ENCODE results near the gene ALPK1.
"Not testable (repeated sequence)": the region's sequence is repeated elsewhere in the genome, so short reads cannot be mapped to it uniquely, and the experiment has no call there.

The ALPK1 gene

DNA sequence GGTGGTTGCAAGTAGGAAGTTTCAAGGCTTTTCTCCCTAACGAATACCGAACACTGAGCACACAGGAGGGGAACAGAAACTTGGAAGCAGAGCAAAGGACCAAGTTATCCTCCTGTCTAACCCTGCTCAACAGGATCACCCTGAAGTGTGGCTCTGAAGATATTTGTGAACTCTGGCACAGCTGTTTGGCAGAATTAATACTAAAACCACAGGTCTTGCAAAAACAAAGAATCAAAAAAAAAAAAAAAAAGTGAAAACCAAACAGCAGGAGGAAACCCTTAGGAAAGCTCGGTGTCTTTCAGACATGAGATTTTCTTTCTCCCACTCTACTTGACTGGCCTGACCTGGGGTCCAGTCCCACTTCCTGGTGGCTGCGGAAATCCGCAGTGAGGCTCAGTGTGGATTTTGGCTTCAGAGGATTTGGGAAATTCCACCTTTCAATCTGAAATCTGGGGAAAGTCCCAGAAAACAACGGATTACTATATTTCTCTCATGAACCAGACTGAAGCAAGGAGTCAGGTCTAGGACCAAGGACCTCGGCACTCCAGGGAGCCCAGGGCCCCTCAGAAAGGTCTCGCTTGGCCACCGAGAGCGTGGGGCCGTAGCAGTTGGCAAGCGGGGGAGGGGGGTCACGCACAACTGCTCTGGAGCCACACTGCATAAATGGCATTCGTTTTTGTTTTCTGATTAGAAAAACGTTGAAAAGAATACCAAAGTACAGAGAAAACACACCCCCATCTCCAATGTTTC is 12.3 kb upstream of the ALPK1 start:
- peak; percentile 21 for DNase-seq (ENCODE audit: low spot score)

DNA sequence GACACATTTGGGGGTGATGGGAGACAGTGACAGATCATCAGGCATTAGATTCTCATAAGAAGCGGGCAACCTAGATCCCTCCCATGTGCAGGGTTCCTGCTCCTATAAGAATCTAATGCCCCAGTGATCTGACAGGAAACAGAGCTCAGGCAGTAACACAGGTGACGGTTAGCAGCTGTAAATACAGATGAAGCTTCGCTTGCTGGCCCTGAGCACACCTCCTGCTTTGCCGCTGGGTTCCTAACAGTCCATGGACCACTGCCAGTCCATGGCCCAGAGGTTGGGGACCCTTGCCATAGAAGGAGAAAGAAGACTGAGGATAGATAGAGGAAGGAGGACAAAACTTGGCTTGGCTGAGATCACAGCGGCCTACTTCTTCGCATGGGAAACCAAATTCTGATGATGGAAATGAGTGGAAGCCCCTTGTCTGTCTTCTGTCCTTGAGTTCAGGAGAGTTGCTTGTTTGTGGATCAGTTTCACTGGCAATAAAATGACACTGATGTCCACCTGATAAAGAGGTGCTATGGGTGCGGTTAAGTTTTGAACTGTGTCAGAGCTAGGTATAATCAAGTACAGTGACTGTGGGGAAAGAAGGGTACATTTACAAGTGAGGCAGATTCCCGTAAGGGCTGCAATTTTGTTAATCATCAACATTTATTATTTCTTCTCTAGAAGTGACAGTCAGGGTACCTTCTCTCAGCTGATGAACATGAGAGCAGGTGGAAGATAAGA is 9.7 kb upstream of the ALPK1 start:
- DNase-seq (ENCODE audit: low spot score), result no peak

DNA sequence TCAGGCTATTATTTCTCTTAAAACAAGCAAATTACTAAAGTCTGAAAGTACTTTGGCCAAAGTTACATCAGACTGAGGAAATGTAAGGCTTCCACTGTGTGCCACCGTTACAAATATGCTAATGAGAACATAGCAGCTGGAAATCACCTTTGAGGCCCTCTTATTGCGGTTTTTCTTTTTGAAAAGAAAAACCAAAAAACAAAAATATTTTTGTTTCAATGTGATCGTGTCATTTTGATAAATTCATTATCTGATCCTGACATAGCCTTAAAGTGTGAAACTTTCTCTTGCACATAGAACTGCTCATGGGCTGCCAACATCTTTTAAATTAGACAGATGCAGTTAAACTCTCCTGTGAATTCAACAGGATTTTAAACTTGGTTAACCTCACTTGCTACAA is 8.7 kb upstream of the ALPK1 start:
- no peak for DNase-seq (ENCODE audit: low spot score)

GRCh38 chr4:112289407-112290253 is 7.5 kb upstream of the ALPK1 start:
- no peak for DNase-seq (ENCODE audit: low spot score)

DNA sequence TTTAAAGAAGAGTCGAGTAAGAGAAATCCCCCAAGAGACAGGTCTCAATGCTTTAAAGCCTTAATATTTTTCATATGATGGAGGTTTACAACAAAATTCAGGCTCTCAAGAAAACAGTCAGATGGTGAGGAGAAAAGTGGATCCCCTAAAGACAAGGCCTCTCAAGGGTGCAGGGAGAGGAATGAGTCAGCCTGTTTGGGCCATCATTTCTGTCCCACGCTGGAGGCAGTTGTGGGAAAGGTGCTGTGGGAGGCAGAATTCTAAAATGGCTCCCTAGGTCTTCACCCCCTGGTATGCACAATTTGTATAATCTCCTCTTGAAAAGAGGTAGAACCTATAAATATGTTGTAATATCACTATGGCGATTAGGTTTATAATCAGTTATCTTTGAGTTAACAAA is 6.8 kb upstream of the ALPK1 start:
- DNase-seq (ENCODE audit: low spot score), result no peak

DNA sequence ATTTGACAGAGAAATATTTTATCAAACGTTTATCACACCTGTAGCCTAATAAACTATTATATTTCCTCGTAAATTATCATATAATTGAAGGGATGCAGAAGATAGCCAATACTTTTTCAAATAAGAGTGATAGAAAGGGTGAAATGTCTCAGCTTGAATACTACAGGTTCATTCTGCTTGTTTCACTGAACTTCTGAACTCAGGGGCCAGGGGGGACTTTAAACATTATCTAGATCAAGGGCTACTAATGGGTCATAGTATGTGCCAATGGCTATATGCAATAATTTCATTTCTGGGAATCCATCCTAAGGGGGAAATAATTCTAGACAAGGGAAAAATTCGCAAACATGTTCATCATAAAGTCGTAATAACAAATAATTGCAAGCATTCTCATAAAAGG is 2.6 kb downstream of the ALPK1 start:
- no peak for DNase-seq (ENCODE audit: low spot score)

- no peak for DNase-seq (ENCODE audit: low spot score)
Observed at GRCh38 chr4:112302320-112303274, 5.4 kb downstream of the ALPK1 start.

DNA sequence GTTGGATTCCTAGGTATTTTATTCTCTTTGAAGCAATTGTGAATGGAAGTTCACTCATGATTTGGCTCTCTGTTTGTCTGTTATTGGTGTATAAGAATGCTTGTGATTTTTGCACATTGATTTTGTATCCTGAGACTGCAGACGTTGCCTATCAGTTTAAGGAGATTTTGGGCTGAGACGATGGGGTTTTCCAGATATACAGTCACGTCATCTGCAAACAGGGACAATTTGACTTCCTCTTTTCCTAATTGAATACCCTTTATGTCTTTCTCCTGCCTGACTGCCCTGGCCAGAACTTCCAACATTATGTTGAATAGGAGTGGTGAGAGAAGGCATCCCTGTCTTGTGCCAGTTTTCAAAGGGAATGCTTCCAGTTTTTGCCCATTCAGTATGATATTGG is 8.3 kb downstream of the ALPK1 start:
- not testable (repeated sequence) for DNase-seq (ENCODE audit: low spot score)

DNA sequence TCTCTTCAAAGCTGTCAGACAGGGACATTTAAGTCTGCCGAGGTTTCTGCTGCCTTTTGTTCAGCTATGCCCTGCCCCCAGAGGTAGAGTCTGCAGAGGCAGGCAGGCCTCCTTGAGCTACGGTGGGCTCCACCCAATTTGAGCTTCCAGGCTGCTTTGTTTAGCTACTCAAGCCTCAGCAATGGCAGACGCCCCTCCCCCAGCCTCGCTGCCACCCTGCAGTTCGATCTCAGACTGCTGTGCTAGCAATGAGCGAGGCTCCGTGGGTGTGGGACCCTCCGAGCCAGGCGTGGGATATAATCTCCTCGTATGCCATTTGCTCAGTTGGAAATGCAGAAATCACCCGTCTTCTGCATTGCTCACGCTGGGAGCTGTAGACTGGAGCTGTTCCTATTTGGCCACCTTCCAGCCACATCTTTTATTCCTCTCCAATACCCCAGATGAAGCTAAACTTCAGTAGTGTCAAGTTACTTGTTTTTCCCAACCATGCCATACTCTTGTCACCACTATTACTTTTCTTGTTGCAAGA is 12.2 kb downstream of the ALPK1 start:
- DNase-seq (ENCODE audit: low spot score), result not testable (repeated sequence)

GRCh38 chr4:112311516-112311915 is 14.3 kb downstream of the ALPK1 start:
- DNase-seq (ENCODE audit: low spot score), result no peak

GRCh38 chr4:112312610-112313239 is 15.6 kb downstream of the ALPK1 start:
- no peak for DNase-seq (ENCODE audit: low spot score)

- no peak for DNase-seq (ENCODE audit: low spot score)
Observed at GRCh38 chr4:112315446-112315845, 18.3 kb downstream of the ALPK1 start.

- DNase-seq (ENCODE audit: low spot score), result no peak
Observed at GRCh38 chr4:112316360-112316759, 19.2 kb downstream of the ALPK1 start.

DNA sequence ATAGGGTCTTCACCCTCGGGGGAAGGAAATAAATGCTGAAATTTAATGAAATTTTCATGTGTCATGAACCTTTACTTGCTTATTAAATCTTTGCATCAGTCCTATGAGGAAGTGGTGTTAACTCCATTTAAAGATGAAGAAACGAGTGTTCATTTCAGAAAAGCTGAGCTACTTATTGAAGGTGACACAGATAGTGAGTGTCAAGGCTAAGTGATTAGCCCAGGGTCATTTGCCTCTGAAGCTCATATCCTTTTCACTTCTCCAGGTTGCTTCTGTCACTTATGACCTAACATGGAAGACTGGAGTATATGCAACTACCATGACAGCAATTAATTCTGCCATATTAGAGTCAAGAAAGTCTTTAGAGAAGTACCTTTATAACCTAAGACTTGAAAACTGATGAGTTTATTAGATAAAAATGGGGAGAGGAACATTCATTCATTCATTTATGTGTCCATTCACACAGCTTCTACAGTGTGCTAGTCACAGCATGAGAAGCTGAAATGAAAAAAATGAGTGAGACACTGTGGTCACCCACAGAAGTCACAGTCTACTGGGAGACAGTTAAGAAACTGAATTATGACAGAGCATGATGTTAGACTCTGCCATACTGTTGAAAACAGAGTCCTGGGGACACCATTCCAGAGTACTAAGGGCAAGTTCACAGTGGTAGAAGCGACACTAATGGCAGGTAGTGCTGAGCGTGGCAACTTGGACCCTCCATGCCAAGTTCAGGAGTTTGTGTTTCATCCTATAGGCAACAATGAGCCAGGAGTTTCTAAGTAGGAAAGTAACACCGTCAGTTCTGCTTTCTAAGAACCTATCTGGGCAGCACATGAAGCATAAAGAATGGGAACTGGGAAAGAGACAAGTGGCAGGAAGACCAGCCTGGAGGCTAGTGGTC is 21.3 kb downstream of the ALPK1 start:
- DNase-seq (ENCODE audit: low spot score), result no peak

DNA sequence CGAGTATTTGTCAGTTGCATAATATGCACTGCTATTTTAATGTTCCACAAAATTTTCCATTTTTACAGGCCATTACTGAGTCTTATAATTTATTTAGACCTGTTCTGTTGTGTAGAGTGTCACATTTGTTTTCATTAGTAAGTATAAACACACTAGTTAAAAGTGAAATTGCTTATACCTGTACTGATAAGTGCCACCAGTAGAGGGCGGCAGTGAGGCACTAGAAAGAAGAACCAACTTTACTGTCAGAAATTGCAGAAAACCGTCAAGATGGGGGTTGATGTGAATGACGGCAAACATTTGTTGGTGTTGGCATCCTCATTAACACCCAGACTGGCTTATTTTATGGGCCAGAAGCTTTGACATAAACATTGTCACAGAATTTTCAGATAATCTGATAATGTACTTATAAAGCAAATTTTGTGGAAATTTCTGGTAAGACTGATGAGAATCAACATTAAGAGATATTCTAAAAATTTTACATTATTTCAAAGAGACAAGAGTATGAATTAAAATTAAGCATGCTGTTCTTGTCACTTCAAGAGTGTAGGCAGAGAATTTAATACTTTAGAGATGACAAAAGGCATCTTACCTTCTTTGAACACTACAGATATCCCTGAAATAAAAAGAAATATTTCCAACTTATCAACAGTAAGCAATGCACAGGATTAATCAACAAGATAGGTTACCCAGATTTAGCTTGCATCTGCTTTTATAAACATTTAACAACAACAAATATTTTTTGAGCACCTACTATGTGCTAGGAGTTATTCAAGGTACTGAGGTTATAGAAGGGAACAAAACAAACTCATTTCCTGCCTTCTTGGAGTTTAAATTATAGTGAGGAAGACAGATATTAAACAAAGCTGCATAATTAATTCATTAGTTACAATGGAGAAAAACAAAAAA is 24.9 kb downstream of the ALPK1 start:
- no peak for DNase-seq (ENCODE audit: low spot score)

GRCh38 chr4:112322866-112323265 is 25.7 kb downstream of the ALPK1 start:
- no peak for DNase-seq (ENCODE audit: low spot score)

DNA sequence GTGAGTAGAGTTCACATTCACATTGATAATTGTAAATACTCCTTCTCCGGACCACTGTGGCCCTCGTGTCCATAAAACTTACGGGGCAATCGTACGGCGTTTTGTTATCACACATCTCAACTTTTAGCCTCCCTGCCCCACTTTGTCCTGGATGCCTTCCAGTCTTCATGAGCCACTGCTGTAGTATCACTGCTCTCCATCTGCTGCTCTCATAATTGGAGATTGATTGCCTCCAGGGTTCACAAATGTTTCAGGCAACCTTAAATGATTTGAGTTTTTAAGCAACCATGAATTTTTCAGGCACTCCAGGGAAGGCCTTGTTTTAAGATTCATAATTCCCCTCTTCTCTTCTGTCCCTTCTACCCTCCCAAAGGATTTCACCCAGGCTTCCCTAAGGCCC is 28.4 kb downstream of the ALPK1 start:
- DNase-seq (ENCODE audit: low spot score), result no peak

- DNase-seq (ENCODE audit: low spot score), result no peak
Observed at GRCh38 chr4:112327965-112328733, 31.0 kb downstream of the ALPK1 start.

Measured in HuH-7.5 (cell line).